ENCODE data around the gene SLC22A7. TPM values are rescaled to one million over a fixed set of nuclear protein-coding genes. Genes with fewer than 3 reads are reported as not detected.

Gene SLC22A7
- total and polyA plus RNA-seq, 2 donors (not counting 1 experiment from before 2014, with no cell fraction given): not detected

DNA sequence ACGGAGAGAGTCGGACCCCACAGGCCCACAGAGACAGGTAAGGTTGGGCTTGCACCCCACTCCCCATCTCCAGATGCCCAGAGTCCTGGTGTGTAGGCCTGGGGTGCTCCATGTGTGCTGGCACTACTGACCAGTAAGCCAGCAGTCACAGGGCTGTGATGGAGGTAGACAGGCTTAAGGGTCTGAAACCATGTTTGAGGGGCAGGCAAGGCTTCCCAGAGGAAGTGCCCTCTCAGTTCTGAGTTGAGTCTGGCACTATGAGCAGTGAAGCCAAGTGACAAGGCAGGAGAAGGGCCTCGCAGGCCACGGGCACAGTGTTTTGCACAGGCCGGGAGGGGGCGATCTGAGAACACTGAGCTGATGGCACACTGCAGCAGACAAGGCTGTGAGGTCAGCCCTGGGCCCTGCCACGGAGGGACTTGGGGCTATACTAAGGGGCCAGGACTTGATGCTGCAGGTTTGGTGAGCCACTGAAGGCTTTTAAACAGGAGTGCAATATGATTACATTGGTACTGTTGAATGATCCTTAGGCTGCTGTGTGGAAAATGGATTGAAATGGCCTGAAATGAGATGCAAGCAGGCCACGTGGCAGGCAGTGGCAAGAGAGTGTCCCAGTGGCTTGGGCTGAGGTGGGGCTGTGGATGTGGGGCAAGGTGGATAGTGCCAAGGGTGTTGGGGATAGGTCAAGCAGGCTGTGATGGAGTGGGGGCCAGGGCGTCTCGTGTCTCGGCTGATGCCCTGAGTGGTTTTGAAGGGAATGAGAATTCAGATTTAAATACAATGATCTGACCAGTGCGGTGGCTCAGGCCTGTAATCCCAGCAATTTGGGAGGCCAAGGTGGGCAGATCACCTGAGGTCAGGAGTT lies 34.5 kb upstream of the SLC22A7 start:
- Histone ChIP-seq H4K20me1 (ENCODE audit: control insufficient read depth, insufficient read depth, low read length, poor library complexity, severe bottlenecking) (no peaks in the 10 kb centered on the region), H3K9me3 (ENCODE audit: control extremely low read depth in 1 of 3, control insufficient read depth in 2 of 3, insufficient read depth in 1 of 3, low read length in 2 of 3) (peaks cover 0 to 4% (median 0%) of the 10 kb centered on the region in 3 donors), H3K9ac (ENCODE audit: low read length) (no peak overlapping the region), H2AFZ (ENCODE audit: insufficient read depth, low read depth, low read length, poor library complexity, severe bottlenecking) (no peak overlapping the region), H3K27me3 (replicated peaks in 1 of 4; ENCODE audit: control extremely low read depth in 1 of 4, control insufficient read depth in 3 of 4, insufficient read depth in 4 of 4, low read length in 3 of 4) (peaks cover 0 to under 1% (median 0%) of the 10 kb centered on the region in 4 experiments), H3K4me1 (ENCODE audit: control insufficient read depth in 2 of 2, insufficient read depth in 2 of 2, low read length in 2 of 2) (no peaks in the 10 kb centered on the region), H3K4me2 (replicated peaks; ENCODE audit: low read depth, low read length, poor library complexity, severe bottlenecking) (no peak overlapping the region), H3K27ac (ENCODE audit: low read length in 2 of 2) (no peak overlapping the region), H3K36me3 (replicated peaks in 1 of 2; ENCODE audit: control extremely low read depth in 1 of 2, control insufficient read depth in 1 of 2, extremely low read depth in 1 of 2, insufficient read depth in 2 of 2, low read length in 1 of 2) (no peaks in the 10 kb centered on the region), H3K79me2 (ENCODE audit: control insufficient read depth, insufficient read depth, low read length) (no peaks in the 10 kb centered on the region), H3K4me3 (ENCODE audit: control extremely low read depth in 1 of 5, extremely low read depth in 1 of 5, insufficient read depth in 1 of 5, low read depth in 2 of 5, low read length in 4 of 5) (no peak overlapping the region)
- ChIA-PET POLR2A (interaction anchor here (0.5 to 0.9 kb wide), 2 partner anchors 81 to 1143 kb away, joined by 3 to 4 read pairs; no protein-coding TSS in a partner anchor), CTCF (interaction anchor here (0.6 to 6.6 kb wide), 25 partner anchors 9 to 254 kb away, joined by 3 to 73 read pairs (median 5); partner anchors contain the start of genes CRIP3 and POLR1C)
- peaks cover 4% of the 10 kb centered on the region for H3K27me3 Mint-ChIP-seq
- H3K4me3 Mint-ChIP-seq: no peak overlapping the region
- ATAC-seq (ENCODE audit: low read depth): peak; percentile 98
- H3K4me1 Mint-ChIP-seq: peaks cover 8% of the 10 kb centered on the region
- no peaks in the 10 kb centered on the region for H3K9me3 Mint-ChIP-seq (ENCODE audit: insufficient read depth)
- DNase-seq: peak; percentile 84
- intact Hi-C loops (cut with micrococcal nuclease): loop anchor here (1.0 kb wide), 4 partner anchors 71 to 243 kb away; no protein-coding TSS in a partner anchor
- no peak overlapping the region for H3K27ac Mint-ChIP-seq
- 47% methylated on average over 9 of the region's 12 CpGs for WGBS (ENCODE audit: insufficient coverage)
- TF ChIP-seq EZH2 (IDR thresholded peaks at IDR 0.05; ENCODE audit: borderline replicate concordance, insufficient read depth, low read depth, low read length, poor library complexity, severe bottlenecking): no peak
- TF ChIP-seq, protein P1, sequence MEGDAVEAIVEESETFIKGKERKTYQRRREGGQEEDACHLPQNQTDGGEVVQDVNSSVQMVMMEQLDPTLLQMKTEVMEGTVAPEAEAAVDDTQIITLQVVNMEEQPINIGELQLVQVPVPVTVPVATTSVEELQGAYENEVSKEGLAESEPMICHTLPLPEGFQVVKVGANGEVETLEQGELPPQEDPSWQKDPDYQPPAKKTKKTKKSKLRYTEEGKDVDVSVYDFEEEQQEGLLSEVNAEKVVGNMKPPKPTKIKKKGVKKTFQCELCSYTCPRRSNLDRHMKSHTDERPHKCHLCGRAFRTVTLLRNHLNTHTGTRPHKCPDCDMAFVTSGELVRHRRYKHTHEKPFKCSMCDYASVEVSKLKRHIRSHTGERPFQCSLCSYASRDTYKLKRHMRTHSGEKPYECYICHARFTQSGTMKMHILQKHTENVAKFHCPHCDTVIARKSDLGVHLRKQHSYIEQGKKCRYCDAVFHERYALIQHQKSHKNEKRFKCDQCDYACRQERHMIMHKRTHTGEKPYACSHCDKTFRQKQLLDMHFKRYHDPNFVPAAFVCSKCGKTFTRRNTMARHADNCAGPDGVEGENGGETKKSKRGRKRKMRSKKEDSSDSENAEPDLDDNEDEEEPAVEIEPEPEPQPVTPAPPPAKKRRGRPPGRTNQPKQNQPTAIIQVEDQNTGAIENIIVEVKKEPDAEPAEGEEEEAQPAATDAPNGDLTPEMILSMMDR (IDR thresholded peaks at IDR 0.05): peak; percentile 84

Data from B cell (primary cell).